ENCODE data around the gene GALNTL6. TPM values are rescaled to one million over a fixed set of nuclear protein-coding genes. Genes with fewer than 3 reads are reported as not detected.

The GALNTL6 gene
- total and polyA plus RNA-seq, 2 donors (not counting 3 experiments of a cell fraction or from before 2014, with no cell fraction given): not detected

GRCh38 chr4:172674811-172675210 lies 861.6 kb downstream of the GALNTL6 start:
- dilution Hi-C loops (cut with MboI; ENCODE audit: extremely low pct_ligation_motif_present, low sequenced_read_pairs): no loop called here
- POLR2A ChIA-PET: no interaction called here

GRCh38 chr4:172675232-172675631 lies 862.0 kb downstream of the GALNTL6 start:
- H3K9ac ChIP-seq (replicated peaks; ENCODE audit: extremely low read depth, insufficient read depth, low read length): no peak overlapping the region
- H3K27ac ChIP-seq (ENCODE audit: insufficient read depth, low read depth, low read length): no peak overlapping the region
- POLR2A ChIA-PET: no interaction called here
- TF ChIP-seq GATA2 (IDR thresholded peaks at IDR 0.05; ENCODE audit: insufficient read depth, insufficient read length, low read depth, low read length) (no peak), MAX (IDR thresholded peaks at IDR 0.05; ENCODE audit: insufficient read depth, insufficient read length) (no peak), POLR2AphosphoS5 (IDR thresholded peaks at IDR 0.05; ENCODE audit: insufficient read depth, low read depth, low read length) (no peak), JUN (IDR thresholded peaks at IDR 0.05; ENCODE audit: borderline replicate concordance, insufficient read depth, insufficient read length, low read depth) (no peak), POLR2A (IDR thresholded peaks at IDR 0.05; ENCODE audit: low read depth, low read length) (no peak), EZH2 (IDR thresholded peaks at IDR 0.05; ENCODE audit: borderline replicate concordance, low read depth, low read length, severe bottlenecking) (no peak), FOS (IDR thresholded peaks at IDR 0.05; ENCODE audit: borderline replicate concordance, insufficient read depth, low read length) (no peak), MYC (IDR thresholded peaks at IDR 0.05; ENCODE audit: low read depth, low read length) (no peak)
- TF ChIP-seq, protein P1, sequence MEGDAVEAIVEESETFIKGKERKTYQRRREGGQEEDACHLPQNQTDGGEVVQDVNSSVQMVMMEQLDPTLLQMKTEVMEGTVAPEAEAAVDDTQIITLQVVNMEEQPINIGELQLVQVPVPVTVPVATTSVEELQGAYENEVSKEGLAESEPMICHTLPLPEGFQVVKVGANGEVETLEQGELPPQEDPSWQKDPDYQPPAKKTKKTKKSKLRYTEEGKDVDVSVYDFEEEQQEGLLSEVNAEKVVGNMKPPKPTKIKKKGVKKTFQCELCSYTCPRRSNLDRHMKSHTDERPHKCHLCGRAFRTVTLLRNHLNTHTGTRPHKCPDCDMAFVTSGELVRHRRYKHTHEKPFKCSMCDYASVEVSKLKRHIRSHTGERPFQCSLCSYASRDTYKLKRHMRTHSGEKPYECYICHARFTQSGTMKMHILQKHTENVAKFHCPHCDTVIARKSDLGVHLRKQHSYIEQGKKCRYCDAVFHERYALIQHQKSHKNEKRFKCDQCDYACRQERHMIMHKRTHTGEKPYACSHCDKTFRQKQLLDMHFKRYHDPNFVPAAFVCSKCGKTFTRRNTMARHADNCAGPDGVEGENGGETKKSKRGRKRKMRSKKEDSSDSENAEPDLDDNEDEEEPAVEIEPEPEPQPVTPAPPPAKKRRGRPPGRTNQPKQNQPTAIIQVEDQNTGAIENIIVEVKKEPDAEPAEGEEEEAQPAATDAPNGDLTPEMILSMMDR (IDR thresholded peaks at IDR 0.05; ENCODE audit: extremely low read depth in 1 of 2, insufficient read depth in 1 of 2, low read depth in 1 of 2, low read length in 2 of 2): no peak
- dilution Hi-C loops (cut with MboI; ENCODE audit: extremely low pct_ligation_motif_present, low sequenced_read_pairs) (no loop called here), intact Hi-C loops (cut with micrococcal nuclease) (no loop called here)
- H3K27me3 ChIP-seq (ENCODE audit: control insufficient read depth in 2 of 2, insufficient read depth in 2 of 2, low read length in 2 of 2): no peaks in the 10 kb centered on the region
- H3K9me1 ChIP-seq (replicated peaks; ENCODE audit: control insufficient read depth, extremely low read depth, insufficient read depth, low read length): no peaks in the 10 kb centered on the region
- H3K79me2 ChIP-seq (ENCODE audit: control insufficient read depth, insufficient read depth, low read length): no peaks in the 10 kb centered on the region
- CTCF ChIA-PET: no interaction called here
- no peaks in the 10 kb centered on the region for H4K20me1 ChIP-seq (replicated peaks; ENCODE audit: control insufficient read depth, extremely low read depth, insufficient read depth, low read length)
- H3K4me2 ChIP-seq (ENCODE audit: insufficient read depth, low read length): no peak overlapping the region
- FAIRE-seq (no peak), DNase-seq (ENCODE audit: low read depth, low spot score) (no peak)
- H3K4me1 ChIP-seq (ENCODE audit: control insufficient read depth, extremely low read depth, insufficient read depth, low read length): no peaks in the 10 kb centered on the region
- H3K9me3 ChIP-seq (replicated peaks; ENCODE audit: control insufficient read depth, insufficient read depth, low read length): peaks cover 3% of the 10 kb centered on the region
- H3K36me3 ChIP-seq (ENCODE audit: control insufficient read depth in 2 of 2, extremely low read depth in 1 of 2, insufficient read depth in 2 of 2, low read length in 2 of 2): no peaks in the 10 kb centered on the region
- no peak overlapping the region for H3K4me3 ChIP-seq (replicated peaks in 1 of 3; ENCODE audit: insufficient read depth in 1 of 3, low read depth in 1 of 3, low read length in 3 of 3)
- no peak overlapping the region for H2AFZ ChIP-seq (ENCODE audit: low read depth, low read length)
- BruUV-seq (replicated peaks): no TSS peak

More at GRCh38 chr4:172674811-172675210, 861.6 kb downstream of the GALNTL6 start:
- no peaks in the 10 kb centered on the region for H3K79me2 ChIP-seq (ENCODE audit: control insufficient read depth, insufficient read depth, low read length)
- no peak overlapping the region for H3K4me2 ChIP-seq (ENCODE audit: insufficient read depth, low read length)
- no peak for TF ChIP-seq EZH2 (IDR thresholded peaks at IDR 0.05; ENCODE audit: borderline replicate concordance, low read depth, low read length, severe bottlenecking)
- H2AFZ ChIP-seq (ENCODE audit: low read depth, low read length): no peak overlapping the region
- no peak overlapping the region for H3K4me3 ChIP-seq (replicated peaks in 1 of 3; ENCODE audit: insufficient read depth in 1 of 3, low read depth in 1 of 3, low read length in 3 of 3)
- no peaks in the 10 kb centered on the region for H3K27me3 ChIP-seq (ENCODE audit: control insufficient read depth in 2 of 2, insufficient read depth in 2 of 2, low read length in 2 of 2)
- no peaks in the 10 kb centered on the region for H3K36me3 ChIP-seq (ENCODE audit: control insufficient read depth in 2 of 2, extremely low read depth in 1 of 2, insufficient read depth in 2 of 2, low read length in 2 of 2)
- FAIRE-seq (no peak), DNase-seq (ENCODE audit: low read depth, low spot score) (no peak)
- H3K9me3 ChIP-seq (replicated peaks; ENCODE audit: control insufficient read depth, insufficient read depth, low read length): peaks cover 3% of the 10 kb centered on the region
- no TSS peak for BruUV-seq (replicated peaks)
- H4K20me1 ChIP-seq (replicated peaks; ENCODE audit: control insufficient read depth, extremely low read depth, insufficient read depth, low read length): no peaks in the 10 kb centered on the region
- intact Hi-C loops (cut with micrococcal nuclease): no loop called here
- H3K9me1 ChIP-seq (replicated peaks; ENCODE audit: control insufficient read depth, extremely low read depth, insufficient read depth, low read length): no peaks in the 10 kb centered on the region
- H3K9ac ChIP-seq (replicated peaks; ENCODE audit: extremely low read depth, insufficient read depth, low read length): no peak overlapping the region
- CTCF ChIA-PET: no interaction called here
- no peak overlapping the region for H3K27ac ChIP-seq (ENCODE audit: insufficient read depth, low read depth, low read length)
- H3K4me1 ChIP-seq (ENCODE audit: control insufficient read depth, extremely low read depth, insufficient read depth, low read length): no peaks in the 10 kb centered on the region

All from endothelial cell of umbilical vein (primary cell).